HL-60/S4 treated with phorbol 12-myristate 13-acetate at 8.2 ng/mL for 4 days and 3 days (cell line): Measurements from ENCODE around the gene FBXL7.
"Not testable (repeated sequence)": the region's sequence is repeated elsewhere in the genome, so short reads cannot be mapped to it uniquely, and the experiment has no call there.

Experiments
- in situ Hi-C: fragments of 300-500 bp; cut with MboI; formaldehyde crosslinking; loops from 2 replicates; pipeline ENCODE4 v1.15.0; 2022; ENCODE audit warnings: low sequenced_read_pairs

Gene FBXL7

DNA sequence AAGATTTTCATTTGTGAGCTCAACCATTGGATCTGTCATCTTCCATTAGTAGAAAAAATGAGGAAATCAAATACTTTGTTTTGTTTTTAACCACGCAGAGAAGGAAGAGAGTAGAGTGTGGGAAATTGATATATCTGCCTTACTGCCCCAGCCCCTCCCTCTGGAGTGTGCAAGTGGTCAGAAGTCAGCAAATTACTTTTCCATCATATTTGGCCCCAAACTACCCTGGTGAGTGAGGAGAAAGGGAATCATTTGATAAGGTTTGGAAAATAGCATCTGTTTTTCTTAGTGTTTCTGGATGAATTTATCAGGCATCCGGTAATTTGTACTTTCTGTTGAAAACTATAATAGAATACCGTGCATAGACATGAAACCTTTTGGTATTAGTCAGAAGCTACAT, 352.2 kb downstream of the FBXL7 start:
- in situ Hi-C loops = no loop called here

GRCh38 chr5:15852949-15853348, 353.0 kb downstream of the FBXL7 start:
- in situ Hi-C loops = no loop called here

DNA sequence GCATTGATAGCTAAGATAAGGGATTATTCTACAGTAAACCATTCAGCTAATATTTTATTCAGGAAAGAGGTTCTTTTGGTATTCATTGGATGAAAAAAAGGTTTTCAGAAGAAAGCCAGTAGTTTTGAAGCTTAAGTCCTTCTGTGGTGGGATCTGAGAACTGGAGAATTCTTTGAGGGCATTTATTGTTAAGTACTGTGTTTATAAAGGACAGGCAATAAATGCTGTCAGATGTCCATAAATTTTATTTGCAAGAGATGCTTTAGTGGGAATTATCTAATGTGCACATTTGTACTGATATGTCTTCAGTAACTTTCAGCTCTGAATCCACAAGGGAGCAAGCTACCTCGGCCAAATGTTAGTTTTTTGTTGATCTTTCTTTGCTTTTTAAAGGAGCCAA, 358.3 kb downstream of the FBXL7 start:
- in situ Hi-C loops = no loop called here

DNA sequence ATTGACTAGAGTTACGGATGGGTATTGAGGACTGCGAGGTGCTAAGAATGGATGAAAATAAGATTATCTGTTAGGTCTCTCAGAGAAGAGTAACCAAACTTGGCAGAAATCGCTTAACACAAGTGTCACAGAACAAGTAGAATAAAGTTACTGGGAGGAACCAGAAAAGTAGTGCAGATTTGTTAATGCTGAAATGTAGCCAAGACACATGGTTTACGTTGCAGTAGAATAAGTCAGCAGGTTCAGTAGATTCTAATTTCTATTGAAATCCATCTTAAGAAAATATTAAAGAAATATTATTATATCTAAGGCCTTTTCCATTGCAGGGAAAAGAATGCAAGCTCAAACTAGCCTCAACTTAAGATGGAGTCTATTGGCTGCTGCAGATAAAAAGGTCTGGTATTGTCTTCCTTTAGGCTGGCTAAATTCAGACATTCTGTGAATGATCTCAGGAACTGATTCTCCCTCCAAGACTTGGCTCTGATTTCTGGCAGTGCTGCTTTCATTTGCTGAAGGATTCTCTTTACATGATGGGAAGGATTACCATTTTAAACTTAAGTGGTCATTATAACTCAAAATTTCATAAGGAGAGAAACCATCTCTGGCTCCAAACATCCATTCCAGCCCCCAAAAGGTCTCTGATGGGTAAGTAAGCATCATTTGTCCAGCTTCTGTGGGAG, 364.7 kb downstream of the FBXL7 start:
- in situ Hi-C loops = no loop called here

- in situ Hi-C loops = not testable (repeated sequence)
Observed at GRCh38 chr5:15872259-15872658, 372.3 kb downstream of the FBXL7 start.

DNA sequence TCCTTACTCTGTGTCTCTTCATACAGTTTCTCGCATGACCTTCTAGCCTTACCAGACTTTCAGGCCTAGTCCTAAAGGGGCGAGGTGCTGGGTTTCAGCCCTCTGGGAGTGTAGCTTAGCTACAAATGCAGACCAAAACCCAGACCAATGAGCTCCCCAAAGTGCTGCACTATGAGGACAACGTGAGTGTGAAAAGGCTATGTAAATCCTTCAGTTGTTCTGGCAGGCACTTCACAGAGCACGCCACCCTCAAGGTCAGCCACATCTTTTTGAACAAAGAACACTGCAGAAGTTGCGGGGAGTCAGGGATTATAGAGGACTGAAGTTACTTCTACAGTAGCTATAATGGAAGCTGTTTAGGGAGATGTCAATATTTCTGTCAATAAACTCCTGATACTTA, 377.9 kb downstream of the FBXL7 start:
- in situ Hi-C loops = no loop called here

DNA sequence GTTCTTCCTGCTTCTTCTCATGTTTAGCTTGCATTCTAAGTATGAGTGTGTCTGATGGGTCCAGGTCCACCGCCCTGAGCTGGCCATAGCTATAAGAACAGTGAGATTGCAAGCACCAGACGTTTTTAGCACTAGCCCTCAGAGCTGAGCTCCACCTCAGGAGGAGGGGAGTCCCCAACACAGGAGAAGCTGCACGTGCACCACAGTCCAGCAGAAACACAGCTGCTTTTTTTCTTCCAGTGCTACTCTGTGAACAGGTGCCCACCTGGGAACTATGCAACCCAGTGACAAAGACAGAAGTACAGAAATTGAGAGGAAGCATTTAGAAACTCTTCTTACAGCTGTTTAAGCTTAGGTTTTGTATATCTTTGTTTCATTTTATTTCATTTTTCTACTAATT, 380.2 kb downstream of the FBXL7 start:
- in situ Hi-C loops = no loop called here

GRCh38 chr5:15885156-15885555, 385.2 kb downstream of the FBXL7 start:
- in situ Hi-C loops = no loop called here

DNA sequence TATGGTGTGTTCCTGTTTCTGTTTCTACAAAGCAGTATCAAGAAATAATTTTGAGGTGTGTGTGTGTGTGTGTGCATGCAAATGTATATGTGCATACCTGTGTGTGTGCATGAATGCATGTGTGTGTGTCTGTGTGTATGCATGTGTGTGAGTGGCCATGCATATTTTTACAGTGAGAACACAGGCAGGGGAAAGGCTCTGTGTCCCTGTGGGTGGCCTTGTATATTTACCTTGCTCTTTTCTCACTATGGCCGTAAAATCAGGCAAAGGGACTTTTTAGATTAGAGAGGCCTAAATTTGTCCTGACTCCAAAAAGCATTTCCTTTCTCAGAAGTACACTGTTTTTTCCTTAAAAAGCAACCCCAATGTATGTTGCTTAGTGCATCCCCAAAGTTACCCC, 386.2 kb downstream of the FBXL7 start:
- in situ Hi-C loops = no loop called here

- in situ Hi-C loops = no loop called here
Observed at GRCh38 chr5:15887093-15887492, 387.1 kb downstream of the FBXL7 start.

DNA sequence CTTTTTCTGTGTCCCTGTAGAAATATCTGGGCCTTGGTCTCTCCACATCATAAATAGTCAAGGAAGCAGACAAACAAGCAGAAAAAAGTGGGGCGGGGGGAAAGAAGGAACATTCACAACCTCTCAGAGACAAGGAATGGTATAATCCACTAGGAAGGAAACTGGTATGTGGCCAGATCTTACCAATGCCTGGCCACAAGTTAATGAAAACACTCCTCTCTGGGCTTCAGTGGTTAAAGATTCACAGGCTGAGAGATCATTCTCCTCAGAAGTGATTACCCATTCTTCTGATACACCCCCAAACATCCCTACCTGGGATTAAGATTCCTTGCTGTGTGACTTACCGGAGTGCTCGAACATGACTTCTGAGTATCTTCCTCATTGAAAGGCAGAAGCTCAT, 389.0 kb downstream of the FBXL7 start:
- in situ Hi-C loops = no loop called here

DNA sequence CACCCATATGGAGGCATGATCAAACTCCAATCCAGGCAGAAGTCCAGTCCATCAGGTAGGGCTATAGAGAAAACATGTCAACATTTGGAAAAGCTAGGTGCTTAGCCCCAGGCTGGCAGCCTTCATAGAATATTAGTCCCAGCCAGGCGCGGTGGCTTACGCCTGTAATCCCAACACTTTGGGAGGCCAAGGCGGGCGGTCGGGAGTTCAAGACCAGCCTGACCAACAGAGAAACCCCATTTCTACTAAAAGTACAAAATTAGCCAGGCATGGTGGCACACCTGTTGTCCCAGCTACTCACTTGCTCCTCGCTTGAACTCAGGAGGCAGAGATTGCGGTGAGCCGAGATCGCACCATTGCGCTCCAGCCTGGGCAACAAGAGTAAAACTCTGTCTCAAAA, 393.9 kb downstream of the FBXL7 start:
- in situ Hi-C loops = no loop called here

DNA sequence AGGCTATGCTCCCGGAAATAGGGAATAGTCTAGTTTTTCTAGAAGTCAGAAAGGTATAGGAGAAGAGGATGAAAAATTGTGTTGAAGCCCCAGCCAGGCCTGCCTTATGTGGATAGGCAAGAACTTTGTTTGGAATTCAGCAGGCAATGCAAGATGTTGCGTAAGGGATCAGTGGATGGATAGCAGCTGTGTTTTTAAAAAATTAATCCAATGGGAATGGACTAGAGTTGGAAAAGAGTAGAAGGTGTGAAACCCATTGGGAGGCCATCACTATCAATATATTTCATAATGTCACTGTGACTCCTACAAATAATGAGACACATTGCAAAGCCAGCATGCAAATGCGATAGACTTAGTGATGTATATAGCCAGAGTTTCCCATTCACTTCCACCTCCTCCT, 397.7 kb downstream of the FBXL7 start:
- in situ Hi-C loops = no loop called here

DNA sequence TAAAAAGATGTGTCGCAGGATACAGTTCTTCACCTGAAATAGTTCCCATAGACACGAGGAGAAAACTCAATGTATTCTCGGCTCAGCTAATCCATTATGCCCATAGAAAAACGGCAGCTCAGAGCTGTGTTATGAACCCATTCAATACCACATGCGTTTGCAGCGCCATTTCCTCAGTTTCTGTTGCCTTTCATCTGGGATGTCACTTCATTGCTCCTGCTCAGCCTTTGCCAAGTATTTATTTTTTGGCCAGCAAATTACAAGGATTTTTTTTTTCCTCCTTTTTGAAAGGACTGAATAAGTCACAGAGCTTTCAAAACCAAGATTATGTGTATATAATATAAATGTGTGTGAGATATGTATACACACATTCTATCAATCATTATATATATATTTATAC, 398.7 kb downstream of the FBXL7 start:
- in situ Hi-C loops = no loop called here

DNA sequence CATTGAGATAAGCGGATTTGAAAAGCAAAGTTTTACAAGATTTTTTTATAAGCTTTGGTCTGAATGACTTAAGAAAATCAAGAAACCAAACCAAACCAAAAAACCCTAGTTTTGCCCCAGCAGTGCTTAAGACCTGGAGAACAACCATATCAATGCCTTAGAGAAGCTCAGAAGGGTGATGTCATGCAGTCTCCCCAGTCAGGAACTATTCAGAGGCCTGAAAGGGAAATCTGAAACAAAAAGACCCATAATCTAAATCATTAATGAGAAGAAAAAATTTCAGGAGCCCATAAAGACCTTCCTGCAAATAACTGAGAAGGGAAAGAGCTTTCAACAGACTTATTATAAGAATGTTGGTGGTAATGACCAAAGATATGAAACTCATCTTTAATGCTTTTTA, 399.5 kb downstream of the FBXL7 start:
- in situ Hi-C loops = no loop called here

DNA sequence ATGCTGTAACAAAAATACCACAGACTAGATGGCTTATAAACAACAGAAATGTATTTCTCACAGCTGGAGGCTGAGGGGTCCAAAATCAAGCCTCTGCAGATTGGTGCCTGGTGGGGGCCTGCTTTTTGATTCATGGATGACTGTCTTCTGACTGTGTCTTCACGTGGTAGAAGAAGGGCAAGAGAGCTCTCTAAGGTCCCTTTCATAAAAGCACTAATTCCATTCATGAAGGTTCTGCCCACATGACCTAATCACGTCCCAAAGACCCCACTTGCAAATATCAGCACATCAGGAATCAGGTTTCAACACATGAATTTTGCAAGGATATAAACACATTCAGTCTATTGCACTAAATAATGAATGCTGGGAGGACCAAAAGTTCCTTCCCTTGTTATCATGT, 401.2 kb downstream of the FBXL7 start:
- in situ Hi-C loops = no loop called here

GRCh38 chr5:15902066-15902465, 402.1 kb downstream of the FBXL7 start:
- in situ Hi-C loops = no loop called here

DNA sequence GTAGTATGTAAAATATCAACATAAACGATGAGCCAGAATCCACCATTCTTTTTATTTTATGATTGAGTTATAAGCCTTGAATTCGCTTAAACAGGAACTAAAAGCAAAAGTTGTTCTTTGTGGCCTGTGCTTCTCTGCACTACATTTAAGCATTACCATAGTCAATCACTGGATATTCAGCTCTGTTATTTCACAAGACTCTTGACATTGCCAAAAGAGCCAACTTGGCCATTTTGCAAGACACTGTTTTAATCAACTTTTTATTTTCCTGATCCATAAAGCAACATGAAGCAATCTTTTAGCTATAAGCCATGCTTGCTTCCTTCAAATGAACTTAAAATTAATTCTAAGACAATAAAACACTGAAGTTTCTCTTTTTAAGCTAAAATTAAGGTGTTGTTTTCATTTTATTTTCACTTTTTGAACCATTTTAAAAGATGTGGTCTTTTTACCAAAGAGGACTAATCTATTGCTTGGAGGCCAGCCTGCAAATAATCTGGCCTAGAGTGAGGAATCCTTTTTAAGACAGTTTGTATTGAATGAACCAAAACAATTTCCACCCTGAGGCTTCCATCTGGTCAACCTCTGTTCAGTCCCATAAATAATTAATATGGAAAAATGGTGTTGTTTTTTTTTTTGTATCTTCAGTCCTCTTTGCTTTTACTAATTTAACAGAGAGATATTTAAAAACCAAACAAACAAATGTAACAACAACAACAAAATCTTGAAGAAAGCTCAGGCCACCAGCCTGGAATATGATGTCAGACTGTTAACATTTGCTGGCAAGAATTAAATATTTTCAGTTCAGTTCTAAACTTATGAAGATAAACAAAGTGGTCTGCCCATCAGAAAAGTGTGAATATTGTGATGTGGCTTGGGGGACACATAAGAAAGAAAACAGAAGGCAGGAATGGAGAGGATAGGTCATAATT, 405.2 kb downstream of the FBXL7 start:
- in situ Hi-C loops = no loop called here

DNA sequence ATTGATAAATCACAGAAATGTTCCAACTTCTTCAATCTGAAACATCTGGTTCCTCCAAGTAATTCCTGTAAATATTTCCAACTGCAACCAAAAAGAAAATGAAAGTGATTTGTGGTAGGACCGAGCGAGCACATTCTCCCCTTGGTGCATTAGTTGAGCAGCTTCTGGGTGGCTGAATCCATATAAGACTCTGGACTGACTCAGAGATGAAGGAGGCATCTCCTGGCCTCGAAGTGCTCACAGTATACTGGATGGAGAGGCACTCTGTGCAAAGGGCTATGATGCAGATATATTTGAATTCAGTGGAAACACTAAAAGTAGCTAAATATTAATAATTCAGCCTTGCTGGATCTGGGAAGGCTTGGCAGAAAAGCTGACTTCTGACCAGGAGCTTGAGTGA, 414.7 kb downstream of the FBXL7 start:
- in situ Hi-C loops = no loop called here

GRCh38 chr5:15926586-15926985, 426.6 kb downstream of the FBXL7 start:
- in situ Hi-C loops = no loop called here

- in situ Hi-C loops = no loop called here
Observed at GRCh38 chr5:15927710-15928380, 427.9 kb downstream of the FBXL7 start.
